ENCODE data around the gene DCAF16. TPM values are rescaled to one million over a fixed set of nuclear protein-coding genes. Genes with fewer than 3 reads are reported as not detected.

DCAF16 gene
- 10 to 100 TPM; 22.0 to 41.7 (median 29.0) TPM for total RNA-seq
- 10 to 100 TPM in 1 of 3 donors, 1 to 10 TPM in 2; 9.2 to 10.0 (median 9.4) TPM for polyA plus RNA-seq
- long read RNA-seq, donor 1, transcript DCAF16-203 (2 exons, 757 nt) = major isoform, 5 of 11 reads
- long read RNA-seq, donor 1, partial matches to known transcripts = 0 of 11 reads
- long read RNA-seq, donor 1, other reads (novel, unspliced or antisense) = 5 of 11 reads
- long read RNA-seq, donor 2, full-length matches to known transcripts = 4 of 4 reads
- long read RNA-seq, donor 2, partial matches to known transcripts = 0 of 4 reads
- long read RNA-seq, donor 2, other reads (novel, unspliced or antisense) = 0 of 4 reads

- peak; percentile 100 for DNase-seq
- WGBS, 5 donors = 0 to 1% (median 0%) methylated on average over 59 to 69 of the region's 69 CpGs
- intact Hi-C loops (cut with DNase I; ENCODE audit: low total_unique reads) = loop anchor here (10.0 kb wide), 1 partner anchor 214 kb away; the partner anchor contains the start of gene LCORL
- Histone ChIP-seq H3K36me3 (peaks cover 0 to 8% (median 0%) of the 10 kb centered on the region in 6 donors), H3K9me3 (no peaks in the 10 kb centered on the region), H3K27me3 (replicated peaks in 1 of 7) (no peaks in the 10 kb centered on the region), H3K4me3 (peak within 1 kb of the TSS; percentile 65 to 94 (median 78)), H3K4me1 (peaks cover 30 to 73% (median 51%) of the 10 kb centered on the region in 6 donors), H3K27ac (peak within 1 kb of the TSS; percentile 93 to 98 (median 95))
- TF ChIP-seq POLR2AphosphoS5 (IDR thresholded peaks at IDR 0.05) (peak; percentile 99 to 100 (median 100)), CTCF (IDR thresholded peaks at IDR 0.05 in 8 of 11, conservative IDR thresholded peaks at IDR 0.05 in 3 of 11) (peak in 3 of 11 experiments; percentile 52 to 62 (median 53)), POLR2A (IDR thresholded peaks at IDR 0.05) (peak; percentile 44 to 92 (median 77))
These were observed at the start of gene DCAF16, which contains the start of gene NCAPG for GRCh38 chr4:17810260-17811077. TSS of gene DCAF16 (minus strand) at chr4:17810757. CDS start at chr4:17804141, 6,616 bp downstream. TSS of gene NCAPG (plus strand) at chr4:17810979. CDS start at chr4:17811078, 99 bp downstream.

GRCh38 chr4:17859793-17860406, 49.3 kb upstream of the DCAF16 start:
- peaks cover 0 to 55% (median 39%) of the 10 kb centered on the region in 8 donors for H3K9me3 ChIP-seq
- no peak for DNase-seq
- intact Hi-C loops (cut with DNase I; ENCODE audit: low total_unique reads) = no loop called here
- H3K4me1 ChIP-seq = no peaks in the 10 kb centered on the region
- TF ChIP-seq CTCF (IDR thresholded peaks at IDR 0.05 in 8 of 11, conservative IDR thresholded peaks at IDR 0.05 in 3 of 11) (no peak), POLR2A (IDR thresholded peaks at IDR 0.05) (no peak), POLR2AphosphoS5 (IDR thresholded peaks at IDR 0.05) (no peak)
- H3K4me3 ChIP-seq = no peak overlapping the region
- H3K27ac ChIP-seq = no peak overlapping the region
- H3K36me3 ChIP-seq = peaks cover 0 to 32% (median 0%) of the 10 kb centered on the region in 6 donors
- 96 to 97% (median 97%) methylated on average over 5 of the region's 5 CpGs for WGBS, 5 donors
- no peaks in the 10 kb centered on the region for H3K27me3 ChIP-seq (replicated peaks in 1 of 7)

- Histone ChIP-seq H3K9me3 (peaks cover 0 to 14% (median 7%) of the 10 kb centered on the region in 8 donors), H3K27me3 (replicated peaks in 1 of 7) (no peaks in the 10 kb centered on the region), H3K27ac (no peak overlapping the region), H3K36me3 (peaks cover 0 to 5% (median 0%) of the 10 kb centered on the region in 6 donors), H3K4me3 (no peak overlapping the region), H3K4me1 (no peaks in the 10 kb centered on the region)
- DNase-seq = no peak
- TF ChIP-seq POLR2AphosphoS5 (IDR thresholded peaks at IDR 0.05) = no peak
- TF ChIP-seq POLR2A (IDR thresholded peaks at IDR 0.05) = no peak
- no peak for TF ChIP-seq CTCF (IDR thresholded peaks at IDR 0.05 in 8 of 11, conservative IDR thresholded peaks at IDR 0.05 in 3 of 11)
- 73 to 92% (median 88%) methylated on average over 3 of the region's 3 CpGs for WGBS, 5 donors
- intact Hi-C loops (cut with DNase I; ENCODE audit: low total_unique reads) = no loop called here
These were observed 43.5 kb upstream of the DCAF16 start for GRCh38 chr4:17854036-17854435.
